ENCODE results near the gene NLRP13.

DNA sequence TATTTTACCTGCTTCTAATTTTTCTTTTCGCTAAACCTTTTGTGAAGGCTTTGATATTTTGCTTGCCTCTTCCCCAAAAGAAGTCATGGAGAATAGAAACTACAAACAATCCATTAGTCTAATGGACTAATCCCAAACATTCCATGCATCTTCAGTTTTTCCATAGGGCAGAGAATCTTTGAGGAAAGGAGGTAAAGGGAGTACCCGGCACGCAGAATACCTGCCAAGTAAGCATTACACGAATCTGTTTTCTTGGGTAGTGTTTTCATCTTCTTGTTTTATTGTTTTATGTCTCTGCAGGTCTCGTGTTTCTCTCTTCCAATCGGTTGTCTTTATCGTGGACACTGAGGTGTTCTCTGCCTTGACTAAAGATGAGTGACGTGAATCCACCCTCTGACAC lies 15.4 kb upstream of the NLRP13 start, which contains the start of gene NLRP8:
- TF ChIP-seq, protein P1, sequence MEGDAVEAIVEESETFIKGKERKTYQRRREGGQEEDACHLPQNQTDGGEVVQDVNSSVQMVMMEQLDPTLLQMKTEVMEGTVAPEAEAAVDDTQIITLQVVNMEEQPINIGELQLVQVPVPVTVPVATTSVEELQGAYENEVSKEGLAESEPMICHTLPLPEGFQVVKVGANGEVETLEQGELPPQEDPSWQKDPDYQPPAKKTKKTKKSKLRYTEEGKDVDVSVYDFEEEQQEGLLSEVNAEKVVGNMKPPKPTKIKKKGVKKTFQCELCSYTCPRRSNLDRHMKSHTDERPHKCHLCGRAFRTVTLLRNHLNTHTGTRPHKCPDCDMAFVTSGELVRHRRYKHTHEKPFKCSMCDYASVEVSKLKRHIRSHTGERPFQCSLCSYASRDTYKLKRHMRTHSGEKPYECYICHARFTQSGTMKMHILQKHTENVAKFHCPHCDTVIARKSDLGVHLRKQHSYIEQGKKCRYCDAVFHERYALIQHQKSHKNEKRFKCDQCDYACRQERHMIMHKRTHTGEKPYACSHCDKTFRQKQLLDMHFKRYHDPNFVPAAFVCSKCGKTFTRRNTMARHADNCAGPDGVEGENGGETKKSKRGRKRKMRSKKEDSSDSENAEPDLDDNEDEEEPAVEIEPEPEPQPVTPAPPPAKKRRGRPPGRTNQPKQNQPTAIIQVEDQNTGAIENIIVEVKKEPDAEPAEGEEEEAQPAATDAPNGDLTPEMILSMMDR (conservative IDR thresholded peaks at IDR 0.05; ENCODE audit: low read depth, low read length), result no peak
- TF ChIP-seq POLR2A (IDR thresholded peaks at IDR 0.05; ENCODE audit: low read depth, low read length), result no peak
- no peak for TF ChIP-seq NFE2L2 (IDR thresholded peaks at IDR 0.05; ENCODE audit: low read depth, low read length)
